H7 (cell line): Measurements from ENCODE around the gene TERF2IP. TPM values are rescaled to one million over a fixed set of nuclear protein-coding genes. Genes with fewer than 3 reads are reported as not detected.

Experiments used
- DNase-seq: peaks from one replicate; pipeline ENCODE4 v3.0.0; 2012
- H3K27me3 ChIP-seq: 2 replicates; pipeline ENCODE4 v1.6.0; 2011; ENCODE audit warnings: mild to moderate bottlenecking, low read length; ENCODE audit not compliant: control insufficient read depth, insufficient read depth
- H3K36me3 ChIP-seq: replicated peaks from 2 replicates; pipeline ENCODE4 v1.5.1; 2011; ENCODE audit warnings: low read length; ENCODE audit not compliant: control insufficient read depth, insufficient read depth
- H3K4me3 ChIP-seq: 2 replicates; pipeline ENCODE4 v1.5.1; 2011; ENCODE audit warnings: low read depth, mild to moderate bottlenecking, control low read depth, low read length, moderate library complexity; ENCODE audit not compliant: insufficient read depth
- total RNA-seq: library from RNA; depleted of rRNA; stranded (reverse); fragments of >200 nt; shearing (Covaris generic); gene quantifications from 2 replicates; pipeline ENCODE4 v1.2.3, GENCODE V29; 2014; rRNA removed

TERF2IP gene, protein sequence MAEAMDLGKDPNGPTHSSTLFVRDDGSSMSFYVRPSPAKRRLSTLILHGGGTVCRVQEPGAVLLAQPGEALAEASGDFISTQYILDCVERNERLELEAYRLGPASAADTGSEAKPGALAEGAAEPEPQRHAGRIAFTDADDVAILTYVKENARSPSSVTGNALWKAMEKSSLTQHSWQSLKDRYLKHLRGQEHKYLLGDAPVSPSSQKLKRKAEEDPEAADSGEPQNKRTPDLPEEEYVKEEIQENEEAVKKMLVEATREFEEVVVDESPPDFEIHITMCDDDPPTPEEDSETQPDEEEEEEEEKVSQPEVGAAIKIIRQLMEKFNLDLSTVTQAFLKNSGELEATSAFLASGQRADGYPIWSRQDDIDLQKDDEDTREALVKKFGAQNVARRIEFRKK
- 17.5 and 25.5 TPM in 2 replicates for total RNA-seq

DNA sequence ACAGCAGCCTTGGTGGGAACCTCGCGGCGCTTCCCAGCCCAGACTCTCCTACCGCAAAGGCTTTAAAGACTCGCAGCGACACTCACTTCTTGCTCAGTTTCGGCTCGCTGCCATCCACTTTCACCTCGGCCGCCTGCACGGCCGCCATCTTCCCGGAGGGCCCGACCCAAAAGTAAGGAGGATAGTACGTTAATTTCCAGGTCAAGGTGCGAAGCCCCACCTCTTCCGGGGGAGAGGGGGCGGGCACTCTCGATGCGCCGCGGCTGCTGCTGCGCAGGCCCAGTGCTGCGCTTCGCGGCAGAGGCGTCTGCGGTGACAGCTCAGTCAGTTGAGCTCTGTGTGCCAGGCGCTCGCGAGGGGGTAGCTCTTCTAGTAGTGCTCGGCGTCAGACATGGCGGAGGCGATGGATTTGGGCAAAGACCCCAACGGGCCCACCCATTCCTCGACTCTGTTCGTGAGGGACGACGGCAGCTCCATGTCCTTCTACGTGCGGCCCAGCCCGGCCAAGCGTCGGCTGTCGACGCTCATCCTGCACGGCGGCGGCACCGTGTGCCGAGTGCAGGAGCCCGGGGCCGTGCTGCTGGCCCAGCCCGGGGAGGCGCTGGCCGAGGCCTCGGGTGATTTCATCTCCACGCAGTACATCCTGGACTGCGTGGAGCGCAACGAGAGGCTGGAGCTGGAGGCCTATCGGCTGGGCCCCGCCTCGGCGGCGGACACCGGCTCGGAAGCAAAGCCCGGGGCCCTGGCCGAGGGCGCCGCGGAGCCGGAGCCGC, at the start of gene TERF2IP, which contains the start of gene KARS1:
Gene TERF2IP (plus strand): TSS at position 282 of the 773 bp plus-strand sequence. CDS start 110 bp downstream, at position 392.
Gene KARS1 (minus strand): TSS at position 174 of the 773 bp plus-strand sequence. CDS start 26 bp downstream, at position 148.
- Histone ChIP-seq H3K27me3 (no peaks in the 10 kb centered on the region), H3K4me3 (peak within 1 kb of the TSS; percentile 96), H3K36me3 (peaks cover 4% of the 10 kb centered on the region)
- peak; percentile 97 for DNase-seq

DNA sequence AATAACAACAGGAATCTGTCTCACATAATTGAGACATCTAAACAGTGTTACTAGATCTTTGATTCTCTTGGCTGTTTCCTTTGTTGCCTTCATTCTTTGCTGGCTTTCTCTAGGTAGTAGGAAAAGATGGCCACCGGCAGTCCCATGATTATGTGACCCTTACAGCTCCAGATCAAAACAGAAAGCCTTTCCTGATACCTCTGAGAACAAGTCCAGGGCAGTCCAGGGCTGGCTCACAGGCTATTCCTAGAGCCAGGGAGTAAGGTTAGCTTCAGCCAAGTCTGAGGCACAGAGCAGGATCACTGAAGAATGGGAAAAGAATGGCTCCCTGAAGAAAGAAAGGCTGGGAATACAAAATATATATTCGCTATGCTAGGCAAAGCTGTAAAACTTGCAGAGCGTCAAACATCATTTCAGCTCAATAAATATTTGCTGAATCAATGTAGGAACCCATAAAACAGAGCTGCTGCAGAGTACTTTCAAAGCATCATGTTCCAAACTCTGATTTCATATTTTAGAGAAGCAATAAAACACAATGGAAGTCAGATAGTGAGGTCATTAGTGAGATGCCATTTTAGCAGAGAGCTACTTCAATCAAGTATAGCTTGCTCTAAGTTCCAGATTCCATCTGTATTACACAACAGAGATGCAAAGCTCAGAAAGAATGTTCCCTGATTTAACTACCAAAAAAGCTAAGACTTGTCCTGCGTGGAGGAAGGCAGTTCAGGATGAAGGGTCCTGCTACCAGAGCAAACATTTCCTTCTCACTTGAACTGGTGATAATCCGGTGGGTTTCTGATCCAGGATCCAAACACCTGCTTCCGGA, 47.9 kb upstream of the TERF2IP start:
- H3K4me3 ChIP-seq, result no peak overlapping the region
- DNase-seq, result no peak
- H3K27me3 ChIP-seq, result no peaks in the 10 kb centered on the region
- H3K36me3 ChIP-seq, result peaks cover 23% of the 10 kb centered on the region

DNA sequence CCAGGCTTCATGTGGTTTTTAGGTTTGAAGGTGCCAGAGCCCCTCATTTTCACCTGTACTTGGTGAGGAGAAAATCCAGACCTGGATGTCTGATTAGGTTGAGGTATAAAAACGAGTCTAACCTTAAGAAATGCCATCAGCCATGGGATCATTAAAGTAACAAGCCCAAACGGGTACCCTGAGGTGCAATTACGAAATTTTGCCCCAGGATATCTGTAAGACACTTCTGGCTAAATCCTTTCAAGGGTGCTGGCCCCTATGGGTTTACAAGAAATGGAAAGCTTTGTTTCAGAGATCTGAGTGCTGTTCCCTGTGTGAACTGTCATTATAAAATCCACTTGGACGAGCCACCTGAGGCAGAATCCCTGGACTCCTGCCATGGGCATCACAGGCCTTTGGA, 44.3 kb upstream of the TERF2IP start:
- Histone ChIP-seq H3K4me3 (no peak overlapping the region), H3K27me3 (no peaks in the 10 kb centered on the region), H3K36me3 (peaks cover 26% of the 10 kb centered on the region)
- no peak for DNase-seq

DNA sequence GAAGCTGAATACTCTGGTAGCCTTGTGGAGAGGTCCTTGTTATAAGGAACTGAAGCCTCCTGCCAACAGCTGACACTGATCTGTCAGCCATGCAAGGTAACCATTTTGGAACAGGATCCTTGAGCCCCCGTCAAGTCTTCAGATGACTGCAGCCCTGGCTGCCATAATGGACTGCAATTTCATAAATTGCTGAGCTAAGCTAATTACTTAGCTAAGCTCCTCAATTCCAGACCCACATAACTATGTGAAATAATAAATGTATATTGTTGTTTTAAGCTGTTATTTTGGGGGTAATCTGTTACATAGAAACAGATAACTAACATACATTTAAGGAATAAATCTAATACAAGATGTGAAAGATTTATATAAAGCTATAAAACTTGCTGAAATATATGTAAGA, 41.1 kb upstream of the TERF2IP start:
- Histone ChIP-seq H3K4me3 (no peak overlapping the region), H3K36me3 (peaks cover 35% of the 10 kb centered on the region)

DNA sequence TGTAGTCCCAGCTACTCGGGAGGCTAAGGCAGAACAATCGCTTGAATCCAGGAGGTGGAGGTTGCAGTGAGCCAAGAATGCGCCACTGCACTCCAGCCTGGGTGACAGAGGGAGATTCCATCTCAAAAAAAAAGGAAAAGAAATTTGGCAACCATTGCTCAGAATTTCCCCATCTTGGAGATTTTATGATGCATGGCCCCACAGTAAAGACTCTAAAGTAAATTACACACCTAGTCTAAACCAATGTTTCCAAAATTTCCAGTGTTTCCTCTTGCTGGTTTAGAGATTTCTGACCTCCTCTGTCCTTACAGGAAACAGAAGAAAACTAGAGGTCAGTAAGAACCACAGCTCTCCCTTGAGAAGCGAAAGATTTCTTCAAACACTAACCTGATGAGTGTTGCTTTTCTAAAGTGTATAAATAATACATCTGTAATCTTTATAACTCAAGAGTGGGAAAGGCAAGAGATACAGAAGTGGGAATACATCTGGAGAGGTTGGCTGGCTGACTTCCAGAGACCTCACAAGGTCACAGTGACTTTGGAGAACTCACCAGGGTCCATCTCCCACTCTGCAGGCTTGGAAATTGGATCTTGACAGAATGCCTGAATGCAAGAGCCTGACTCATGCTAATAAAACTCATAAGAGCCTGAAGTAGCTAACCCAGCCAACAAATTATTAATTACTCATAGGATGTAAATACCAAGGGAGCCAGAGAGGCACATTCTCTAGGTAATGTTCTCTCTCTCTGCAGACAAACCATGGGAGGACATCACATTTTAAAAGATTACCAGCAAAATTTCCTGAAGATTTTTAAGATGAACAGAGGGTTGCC, 33.3 kb upstream of the TERF2IP start:
- H3K36me3 ChIP-seq, result peaks cover 38% of the 10 kb centered on the region
- H3K4me3 ChIP-seq, result no peak overlapping the region
- DNase-seq, result no peak

More for the DNA sequence above, 41.1 kb upstream of the TERF2IP start:
- no peaks in the 10 kb centered on the region for H3K27me3 ChIP-seq
- no peak for DNase-seq

DNA sequence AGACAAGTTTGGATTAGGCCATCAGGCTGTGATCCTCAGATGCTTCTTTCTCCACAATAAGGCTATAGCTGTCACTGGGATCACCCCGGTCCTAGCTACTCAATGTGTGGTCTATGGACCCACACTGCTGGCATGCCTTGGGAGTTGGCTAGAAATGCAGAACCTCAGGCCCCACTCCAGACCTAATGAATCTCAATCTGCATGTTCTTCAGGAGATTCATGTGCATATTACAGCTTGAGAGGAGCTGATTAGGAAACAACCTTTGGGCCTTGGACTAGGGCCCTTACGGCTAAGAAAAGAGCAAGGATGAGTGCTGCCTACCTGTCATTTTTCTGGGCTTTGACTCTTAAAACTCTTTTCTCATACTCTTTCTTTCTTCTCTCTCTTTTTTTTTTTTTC, 32.0 kb upstream of the TERF2IP start:
- H3K27me3 ChIP-seq, result no peaks in the 10 kb centered on the region
- peaks cover 42% of the 10 kb centered on the region for H3K36me3 ChIP-seq
- H3K4me3 ChIP-seq, result no peak overlapping the region
- no peak for DNase-seq

More for the DNA sequence above, 33.3 kb upstream of the TERF2IP start:
- H3K27me3 ChIP-seq, result no peaks in the 10 kb centered on the region

DNA sequence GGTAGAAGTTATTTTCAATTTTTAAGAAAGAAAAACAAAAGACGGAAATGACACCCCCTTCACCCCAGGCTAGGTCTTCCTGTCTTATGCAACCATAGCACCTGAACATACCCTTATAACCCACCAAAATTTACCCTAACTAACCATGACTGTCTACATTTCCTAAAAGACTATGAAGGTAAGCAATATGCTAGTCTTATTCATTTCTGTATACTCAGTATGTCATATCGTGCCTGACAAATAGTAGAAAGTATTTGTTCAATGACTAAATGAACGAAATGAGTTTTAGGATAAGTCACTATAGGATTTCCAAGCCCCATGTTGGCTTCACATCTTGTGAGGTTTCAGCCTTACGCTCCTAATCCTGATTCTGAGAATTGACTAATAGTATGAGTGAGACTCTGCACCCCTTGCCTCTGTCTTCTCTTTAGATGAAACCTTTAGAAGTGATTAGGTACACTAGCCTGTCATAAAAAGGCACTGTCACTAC, 31.0 kb upstream of the TERF2IP start:
- no peak overlapping the region for H3K4me3 ChIP-seq
- H3K36me3 ChIP-seq, result peaks cover 37% of the 10 kb centered on the region
- DNase-seq, result no peak
- H3K27me3 ChIP-seq, result no peaks in the 10 kb centered on the region

DNA sequence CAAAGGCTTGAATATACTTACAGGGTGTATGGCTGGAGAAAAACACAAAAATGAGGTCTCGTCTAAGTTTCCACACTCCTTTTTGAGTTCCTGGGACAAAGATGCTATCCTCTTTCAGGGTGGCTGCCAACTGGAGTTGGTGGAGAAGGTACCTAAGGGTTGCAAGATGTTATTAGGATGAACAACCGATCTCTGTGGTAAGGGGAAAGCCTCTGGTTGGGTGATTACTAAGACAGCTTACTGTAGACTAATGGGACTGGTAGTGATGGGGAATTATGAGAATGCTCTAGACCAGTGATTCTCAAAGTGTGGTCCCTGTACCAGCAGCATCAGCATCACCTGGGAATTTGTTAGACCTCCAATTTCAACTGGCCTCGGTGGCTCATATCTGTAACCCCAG, 30.5 kb upstream of the TERF2IP start:
- peaks cover 34% of the 10 kb centered on the region for H3K36me3 ChIP-seq
- H3K27me3 ChIP-seq, result no peaks in the 10 kb centered on the region
- H3K4me3 ChIP-seq, result no peak overlapping the region
- no peak for DNase-seq

DNA sequence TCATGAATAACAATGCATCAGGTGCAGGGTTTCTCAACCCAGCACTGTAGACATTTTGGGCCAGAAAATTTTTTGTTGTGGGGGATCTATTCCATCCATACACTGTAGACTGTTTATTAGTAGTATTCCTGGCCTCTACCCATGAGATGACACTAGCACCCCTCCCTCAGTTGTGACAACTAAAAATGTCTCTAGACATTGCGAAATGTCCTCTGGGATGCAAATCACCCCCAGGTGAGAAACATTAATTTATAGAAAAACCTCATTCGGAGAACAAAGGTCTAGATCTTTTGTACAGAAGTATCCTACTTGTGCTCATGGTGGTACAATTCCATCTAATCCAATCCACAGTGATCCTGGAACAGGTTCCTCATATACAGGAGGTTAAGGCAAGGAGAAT, 28.8 kb upstream of the TERF2IP start:
- Histone ChIP-seq H3K36me3 (peaks cover 28% of the 10 kb centered on the region), H3K27me3 (no peaks in the 10 kb centered on the region), H3K4me3 (no peak overlapping the region)
- DNase-seq, result no peak

DNA sequence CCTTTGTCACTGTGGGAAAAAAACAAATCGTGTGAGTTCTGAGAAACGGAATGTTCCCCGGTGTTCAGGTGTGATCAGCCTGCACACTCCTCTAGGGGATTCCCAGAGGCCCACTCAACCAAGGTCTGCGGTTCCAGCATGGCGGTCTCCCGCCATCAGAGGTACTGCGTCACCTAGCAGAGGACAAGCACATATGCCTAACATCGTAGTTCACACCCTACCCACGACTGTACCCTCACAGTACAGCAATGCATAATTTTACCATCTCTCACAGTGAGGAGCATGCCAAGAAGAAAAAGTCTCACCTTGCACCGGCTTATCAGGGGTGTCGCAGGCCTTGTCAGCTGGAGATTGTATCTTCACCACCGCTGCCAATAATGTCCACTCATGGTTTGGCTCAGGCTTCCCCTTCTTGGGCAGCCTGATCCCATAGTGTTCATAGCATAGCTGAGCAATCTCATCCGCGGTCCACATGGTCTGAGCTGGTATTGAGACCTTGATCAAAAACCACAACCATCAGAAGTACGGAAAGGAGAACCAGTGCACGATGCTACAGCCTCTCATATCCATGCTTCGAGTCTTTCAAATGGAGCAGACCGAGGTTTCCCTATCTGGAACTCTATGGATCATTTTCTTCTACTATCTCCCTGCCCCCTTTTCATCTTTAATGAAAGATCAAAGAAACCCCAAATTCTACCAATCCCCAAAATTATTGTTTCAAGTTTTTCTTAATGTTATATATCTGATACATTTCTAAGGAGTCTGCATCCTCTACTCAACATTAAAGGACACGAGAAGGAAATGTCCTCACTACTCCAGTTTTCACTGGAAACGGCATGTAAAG, 27.0 kb upstream of the TERF2IP start:
- Histone ChIP-seq H3K4me3 (no peak overlapping the region), H3K36me3 (peaks cover 20% of the 10 kb centered on the region), H3K27me3 (no peaks in the 10 kb centered on the region)
- no peak for DNase-seq

DNA sequence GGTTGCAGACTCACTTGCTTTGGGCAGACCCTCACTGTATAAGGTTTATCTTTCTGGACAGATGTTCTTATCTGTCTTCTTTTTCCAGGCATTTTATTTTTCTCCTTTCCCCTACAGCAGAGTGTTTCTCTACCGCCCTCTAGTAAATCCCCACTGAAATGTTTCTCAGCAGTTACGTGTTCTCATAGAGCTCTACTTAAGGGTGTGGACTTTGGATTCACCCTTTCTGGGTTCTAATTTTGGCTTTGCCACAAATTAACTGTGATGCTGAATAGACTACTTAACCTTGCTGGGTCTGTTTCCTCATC, 26.4 kb upstream of the TERF2IP start:
- Histone ChIP-seq H3K27me3 (no peaks in the 10 kb centered on the region), H3K4me3 (no peak overlapping the region), H3K36me3 (peaks cover 21% of the 10 kb centered on the region)
- peak; percentile 46 for DNase-seq

DNA sequence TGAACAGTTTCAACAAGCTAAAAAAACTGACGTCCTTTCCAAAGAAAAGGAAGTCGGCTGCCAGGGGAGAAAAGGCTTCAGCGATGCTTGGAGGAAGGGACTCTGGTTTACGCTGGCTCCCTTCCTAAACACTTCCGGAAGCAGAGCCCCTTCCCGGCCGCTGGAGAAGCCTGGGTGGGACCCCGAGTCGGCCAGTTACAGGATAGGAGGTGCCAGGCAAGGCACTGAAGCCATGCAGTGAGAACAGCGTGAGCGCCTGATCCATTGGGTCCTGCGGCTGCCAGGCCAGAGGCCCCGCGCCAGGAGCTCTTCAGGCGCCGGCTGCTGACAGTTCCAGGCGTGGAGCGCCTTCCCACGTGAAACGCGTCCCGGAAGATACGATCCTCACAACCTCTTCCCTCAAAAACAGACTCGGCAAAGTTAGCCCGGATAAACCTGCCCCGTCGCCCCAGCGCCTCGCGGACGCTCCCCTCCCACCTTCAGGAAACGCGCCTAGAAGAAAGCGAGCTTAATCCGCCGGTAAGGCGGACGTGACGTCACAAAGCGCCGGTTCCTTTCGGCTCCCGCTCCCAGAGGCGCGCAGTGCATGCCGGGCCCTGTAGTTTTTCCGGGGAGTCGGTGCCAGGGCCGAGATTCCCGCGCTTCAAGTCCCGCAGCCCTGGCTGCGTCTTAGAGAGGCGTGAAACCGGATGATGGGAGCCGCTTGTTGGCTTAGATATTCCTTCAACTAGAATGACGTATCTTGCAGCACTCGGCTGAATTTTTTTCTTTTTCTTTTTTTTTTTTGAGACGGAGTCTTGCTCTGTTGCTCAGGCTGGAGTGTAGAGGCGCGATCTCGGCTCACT, 24.6 kb upstream of the TERF2IP start, which contains the start of gene ADAT1:
Gene ADAT1 (minus strand): TSS at position 521 of the 845 bp plus-strand sequence. CDS start 2,482 bp downstream, outside the sequence.
- peak; percentile 94 for DNase-seq
- Histone ChIP-seq H3K27me3 (no peaks in the 10 kb centered on the region), H3K4me3 (peak within 1 kb of the TSS; percentile 89), H3K36me3 (peaks cover 27% of the 10 kb centered on the region)
